Measurements from ENCODE around the gene TOMM40. TPM values are rescaled to one million over a fixed set of nuclear protein-coding genes. Genes with fewer than 3 reads are reported as not detected.

The TOMM40 gene
- total and polyA plus RNA-seq, 2 experiments from 2014 or later, result 52.9 to 54.6 TPM

- in situ Hi-C loops (cut with MboI), result no loop called here
These were observed 19.2 kb upstream of the TOMM40 start for GRCh38 chr19:44871809-44872208.

GRCh38 chr19:44872661-44873060, 18.4 kb upstream of the TOMM40 start:
- H2AFZ ChIP-seq, result no peak overlapping the region
- no peaks in the 10 kb centered on the region for H3K27me3 ChIP-seq (replicated peaks; ENCODE audit: insufficient read depth)
- peaks cover 5% of the 10 kb centered on the region; the same call in 1 of the 2 replicates for H3K4me1 ChIP-seq (ENCODE audit: insufficient read depth)
- H3K9me3 ChIP-seq (ENCODE audit: low read depth), result no peaks in the 10 kb centered on the region
- DNase-seq, result no peak
- peaks cover 3% of the 10 kb centered on the region; the same call in 1 of the 2 replicates for H3K36me3 ChIP-seq (ENCODE audit: low read depth)
- no peaks in the 10 kb centered on the region for H3K79me2 ChIP-seq (ENCODE audit: insufficient read depth)
- H3K9ac ChIP-seq, result no peak overlapping the region
- TF ChIP-seq EZH2 (IDR thresholded peaks at IDR 0.05; ENCODE audit: insufficient read depth, poor library complexity, severe bottlenecking), result no peak
- no peak for TF ChIP-seq EZH2phosphoT487 (IDR thresholded peaks at IDR 0.05; ENCODE audit: insufficient read depth, low read depth)
- no peak overlapping the region for H3K27ac ChIP-seq
- no peaks in the 10 kb centered on the region for H4K20me1 ChIP-seq (ENCODE audit: insufficient read depth)
- H3K4me3 ChIP-seq, result no peak overlapping the region
- no peak overlapping the region for H3K4me2 ChIP-seq (ENCODE audit: unreplicated experiment)
- in situ Hi-C loops (cut with MboI), result no loop called here
- no peaks in the 10 kb centered on the region for H3K9me2 ChIP-seq (ENCODE audit: insufficient read depth)
- no peaks in the 10 kb centered on the region for H3F3A ChIP-seq (ENCODE audit: insufficient read depth)
- 98 to 99% methylated on average over 4 of the region's 4 CpGs for WGBS, 2 experiments (ENCODE audit: low coverage in 1 of 2, low lambda C conversion rate in 2 of 2, missing lambda C conversion rate in 2 of 2)

More at GRCh38 chr19:44871809-44872208, 19.2 kb upstream of the TOMM40 start:
- no peaks in the 10 kb centered on the region for H3K9me3 ChIP-seq (ENCODE audit: low read depth)
- H3K27me3 ChIP-seq (replicated peaks; ENCODE audit: insufficient read depth), result no peaks in the 10 kb centered on the region
- H3K9ac ChIP-seq, result no peak overlapping the region
- no peak overlapping the region for H2AFZ ChIP-seq
- H3K4me1 ChIP-seq (ENCODE audit: insufficient read depth), result peaks cover 5% of the 10 kb centered on the region; the same call in 1 of the 2 replicates
- no peaks in the 10 kb centered on the region for H3F3A ChIP-seq (ENCODE audit: insufficient read depth)
- H4K20me1 ChIP-seq (ENCODE audit: insufficient read depth), result no peaks in the 10 kb centered on the region
- H3K36me3 ChIP-seq (ENCODE audit: low read depth), result peaks cover 3% of the 10 kb centered on the region; the same call in 1 of the 2 replicates
- H3K79me2 ChIP-seq (ENCODE audit: insufficient read depth), result no peaks in the 10 kb centered on the region
- H3K4me3 ChIP-seq, result no peak overlapping the region
- no peak for DNase-seq
- no peak overlapping the region for H3K4me2 ChIP-seq (ENCODE audit: unreplicated experiment)
- 93% methylated on average over 14 of the region's 14 CpGs for WGBS, 2 experiments (ENCODE audit: low coverage in 1 of 2, low lambda C conversion rate in 2 of 2, missing lambda C conversion rate in 2 of 2)
- H3K9me2 ChIP-seq (ENCODE audit: insufficient read depth), result no peaks in the 10 kb centered on the region
- TF ChIP-seq EZH2phosphoT487 (IDR thresholded peaks at IDR 0.05; ENCODE audit: insufficient read depth, low read depth), result no peak
- no peak for TF ChIP-seq EZH2 (IDR thresholded peaks at IDR 0.05; ENCODE audit: insufficient read depth, poor library complexity, severe bottlenecking)
- H3K27ac ChIP-seq, result no peak overlapping the region

GRCh38 chr19:44874317-44874716, 16.7 kb upstream of the TOMM40 start:
- peaks cover 5% of the 10 kb centered on the region; the same call in 1 of the 2 replicates for H3K4me1 ChIP-seq (ENCODE audit: insufficient read depth)
- H3K36me3 ChIP-seq (ENCODE audit: low read depth), result peaks cover 3% of the 10 kb centered on the region; the same call in 1 of the 2 replicates
- no peak overlapping the region for H2AFZ ChIP-seq
- H4K20me1 ChIP-seq (ENCODE audit: insufficient read depth), result no peaks in the 10 kb centered on the region
- no peak overlapping the region for H3K9ac ChIP-seq
- no peaks in the 10 kb centered on the region for H3K9me3 ChIP-seq (ENCODE audit: low read depth)
- no peaks in the 10 kb centered on the region for H3F3A ChIP-seq (ENCODE audit: insufficient read depth)
- no peaks in the 10 kb centered on the region for H3K9me2 ChIP-seq (ENCODE audit: insufficient read depth)
- DNase-seq, result no peak
- no peak overlapping the region for H3K4me3 ChIP-seq
- H3K27me3 ChIP-seq (replicated peaks; ENCODE audit: insufficient read depth), result no peaks in the 10 kb centered on the region
- H3K79me2 ChIP-seq (ENCODE audit: insufficient read depth), result no peaks in the 10 kb centered on the region
- H3K4me2 ChIP-seq (ENCODE audit: unreplicated experiment), result no peak overlapping the region
- TF ChIP-seq EZH2 (IDR thresholded peaks at IDR 0.05; ENCODE audit: insufficient read depth, poor library complexity, severe bottlenecking) (no peak), EZH2phosphoT487 (IDR thresholded peaks at IDR 0.05; ENCODE audit: insufficient read depth, low read depth) (no peak)
- no peak overlapping the region for H3K27ac ChIP-seq
- 91 to 92% methylated on average over 15 to 16 of the region's 16 CpGs for WGBS, 2 experiments (ENCODE audit: low coverage in 1 of 2, low lambda C conversion rate in 2 of 2, missing lambda C conversion rate in 2 of 2)
- in situ Hi-C loops (cut with MboI), result no loop called here

- no peaks in the 10 kb centered on the region for H3K4me1 ChIP-seq (ENCODE audit: insufficient read depth)
- peaks cover 3% of the 10 kb centered on the region; the same call in 1 of the 2 replicates for H3K36me3 ChIP-seq (ENCODE audit: low read depth)
- H3K79me2 ChIP-seq (ENCODE audit: insufficient read depth), result no peaks in the 10 kb centered on the region
- no peak overlapping the region for H3K4me3 ChIP-seq
- no peak overlapping the region for H3K4me2 ChIP-seq (ENCODE audit: unreplicated experiment)
- WGBS, 2 experiments (ENCODE audit: low coverage in 1 of 2, low lambda C conversion rate in 2 of 2, missing lambda C conversion rate in 2 of 2), result 85 to 87% methylated on average over 22 of the region's 22 CpGs
- DNase-seq, result no peak
- H3K27ac ChIP-seq, result no peak overlapping the region
- no peaks in the 10 kb centered on the region for H3K9me3 ChIP-seq (ENCODE audit: low read depth)
- H3F3A ChIP-seq (ENCODE audit: insufficient read depth), result no peaks in the 10 kb centered on the region
- H3K9ac ChIP-seq, result no peak overlapping the region
- in situ Hi-C loops (cut with MboI), result no loop called here
- H3K9me2 ChIP-seq (ENCODE audit: insufficient read depth), result no peaks in the 10 kb centered on the region
- H2AFZ ChIP-seq, result no peak overlapping the region
- H3K27me3 ChIP-seq (replicated peaks; ENCODE audit: insufficient read depth), result no peaks in the 10 kb centered on the region
- no peaks in the 10 kb centered on the region for H4K20me1 ChIP-seq (ENCODE audit: insufficient read depth)
- TF ChIP-seq EZH2phosphoT487 (IDR thresholded peaks at IDR 0.05; ENCODE audit: insufficient read depth, low read depth), result no peak
- no peak for TF ChIP-seq EZH2 (IDR thresholded peaks at IDR 0.05; ENCODE audit: insufficient read depth, poor library complexity, severe bottlenecking)
These were observed 15.2 kb upstream of the TOMM40 start for GRCh38 chr19:44875666-44876451.

Measured in GM23248 (cell line).